Astrocyte (in vitro differentiated cells and primary cell): ENCODE data around the gene FUZ. TPM values are rescaled to one million over a fixed set of nuclear protein-coding genes. Genes with fewer than 3 reads are reported as not detected.

Experiments
- DNase-seq: peaks from one replicate; pipeline ENCODE4 v3.0.0-alpha.2; 2010; ENCODE audit warnings: low read depth
- FAIRE-seq: peaks from 2 replicates; lab custom pipeline; 2011; peaks lifted over from hg19 to GRCh38; lab: Jason Lieb, UNC
- H2AFZ ChIP-seq: 2 replicates; pipeline ENCODE4 v1.6.0; 2012; ENCODE audit warnings: low read depth, low read length, inconsistent platforms
- H3K27ac ChIP-seq: 2 replicates; pipeline ENCODE4 v1.5.1; 2011; ENCODE audit warnings: low read depth, low read length, inconsistent platforms
- H3K27me3 ChIP-seq: 2 replicates; pipeline ENCODE4 v1.6.0; 2011; ENCODE audit warnings: low read length, inconsistent platforms; ENCODE audit not compliant: insufficient read depth
- H3K36me3 ChIP-seq: 2 replicates; pipeline ENCODE4 v1.5.1; 2011; ENCODE audit warnings: low read length, inconsistent platforms; ENCODE audit not compliant: insufficient read depth
- H3K4me1 ChIP-seq: 2 replicates; pipeline ENCODE4 v1.5.1; 2011; ENCODE audit warnings: low read length, inconsistent platforms; ENCODE audit not compliant: insufficient read depth
- H3K4me2 ChIP-seq: 2 replicates; pipeline ENCODE4 v1.6.0; 2012; ENCODE audit warnings: low read length, inconsistent platforms
- H3K4me3 ChIP-seq: 2 replicates; pipeline ENCODE4 v1.5.1; 2011; ENCODE audit warnings: low read depth, mild to moderate bottlenecking, low read length, inconsistent platforms; ENCODE audit not compliant: insufficient read depth
- H3K79me2 ChIP-seq: 2 replicates; pipeline ENCODE4 v1.6.0; 2012; ENCODE audit warnings: mild to moderate bottlenecking, low read length, inconsistent platforms; ENCODE audit not compliant: insufficient read depth
- H3K9ac ChIP-seq: 2 replicates; pipeline ENCODE4 v1.6.0; 2012; ENCODE audit warnings: mild to moderate bottlenecking, low read length, inconsistent platforms
- H3K9me3 ChIP-seq: 2 replicates; pipeline ENCODE4 v1.5.1; 2012; ENCODE audit warnings: low read depth, mild to moderate bottlenecking, low read length, inconsistent platforms; ENCODE audit not compliant: insufficient read depth
- H4K20me1 ChIP-seq: 2 replicates; pipeline ENCODE4 v1.6.0; 2012; ENCODE audit warnings: low read length, inconsistent platforms; ENCODE audit not compliant: insufficient read depth
- H3K27ac Mint-ChIP-seq: one replicate; pipeline ENCODE4 v1.8.0; 2021; ENCODE audit warnings: mild to moderate bottlenecking, mixed read lengths; ENCODE audit not compliant: unreplicated experiment
- H3K27me3 Mint-ChIP-seq: one replicate; pipeline ENCODE4 v1.8.0; 2021; ENCODE audit warnings: low read depth, mixed read lengths; ENCODE audit not compliant: unreplicated experiment
- H3K36me3 Mint-ChIP-seq: one replicate; pipeline ENCODE4 v1.8.0; 2021; ENCODE audit warnings: low read depth, mixed read lengths; ENCODE audit not compliant: unreplicated experiment
- H3K4me1 Mint-ChIP-seq: one replicate; pipeline ENCODE4 v1.8.0; 2021; ENCODE audit warnings: low read depth, mixed read lengths; ENCODE audit not compliant: unreplicated experiment
- H3K4me3 Mint-ChIP-seq: one replicate; pipeline ENCODE4 v1.8.0; 2021; ENCODE audit warnings: mild to moderate bottlenecking, moderate library complexity, mixed read lengths; ENCODE audit not compliant: unreplicated experiment
- H3K9me3 Mint-ChIP-seq: one replicate; pipeline ENCODE4 v1.8.0; 2021; ENCODE audit warnings: mild to moderate bottlenecking, mixed read lengths; ENCODE audit not compliant: unreplicated experiment
- EZH2 ChIP-seq: IDR thresholded peaks from 2 replicates; pipeline ENCODE4 v1.6.1; 2012; ENCODE audit warnings: mild to moderate bottlenecking, low read length, inconsistent platforms; ENCODE audit not compliant: insufficient read depth
- total RNA-seq: library from RNA; stranded (reverse); gene quantifications from 2 replicates; pipeline ENCODE4 v1.2.1, GENCODE V29; 2021
- TF ChIP-seq, protein P1 (sequence below): IDR thresholded peaks from 2 replicates; pipeline ENCODE4 v1.5.1; 2011; ENCODE audit warnings: low read depth, mild to moderate bottlenecking, inconsistent platforms, low read length, moderate library complexity; ENCODE audit not compliant: insufficient read depth

The FUZ gene
- total RNA-seq, 1 donor from 2014 or later, result 9.8 TPM

DNA sequence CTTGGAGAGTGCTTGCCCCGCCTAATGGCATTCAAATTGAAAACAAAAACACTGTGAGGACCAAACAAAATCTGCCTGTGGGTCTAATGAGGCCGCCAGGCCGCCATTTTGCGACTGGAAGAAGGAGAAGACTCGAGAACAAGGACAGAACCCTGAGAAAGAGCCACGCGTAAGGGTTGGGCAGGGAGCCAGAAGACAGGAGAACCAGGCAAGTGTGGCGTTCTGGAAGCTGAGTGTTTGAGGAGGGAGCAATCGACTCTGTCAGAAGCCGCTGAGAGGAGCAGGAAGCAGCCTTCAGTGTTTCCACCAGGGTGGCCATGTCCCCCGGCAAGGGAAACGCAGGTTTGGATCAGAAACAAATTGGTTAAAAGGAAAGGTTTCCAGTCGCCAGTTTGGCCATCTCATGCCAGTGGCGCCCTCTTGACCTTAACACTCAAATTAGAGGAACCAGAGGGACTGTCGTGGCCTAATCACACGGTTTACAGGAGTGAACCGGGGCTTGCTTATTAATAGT lies 27.7 kb upstream of the FUZ start:
- no peaks in the 10 kb centered on the region for H3K79me2 ChIP-seq
- H3K9me3 ChIP-seq, result no peaks in the 10 kb centered on the region
- H3K27me3 ChIP-seq, result no peaks in the 10 kb centered on the region
- H3K36me3 ChIP-seq, result peaks cover 10% of the 10 kb centered on the region
- peaks cover 5% of the 10 kb centered on the region for H3K4me1 ChIP-seq
- H3K4me3 ChIP-seq, result no peak overlapping the region
- H3K9me3 Mint-ChIP-seq, result no peaks in the 10 kb centered on the region
- H3K4me1 Mint-ChIP-seq, result peaks cover 11% of the 10 kb centered on the region
- DNase-seq, result no peak
- no peak overlapping the region for H3K4me2 ChIP-seq
- peaks cover 22% of the 10 kb centered on the region for H3K36me3 Mint-ChIP-seq
- no peak overlapping the region for H3K27ac ChIP-seq
- H3K27ac Mint-ChIP-seq, result no peak overlapping the region
- no peak for TF ChIP-seq EZH2
- TF ChIP-seq, protein P1, sequence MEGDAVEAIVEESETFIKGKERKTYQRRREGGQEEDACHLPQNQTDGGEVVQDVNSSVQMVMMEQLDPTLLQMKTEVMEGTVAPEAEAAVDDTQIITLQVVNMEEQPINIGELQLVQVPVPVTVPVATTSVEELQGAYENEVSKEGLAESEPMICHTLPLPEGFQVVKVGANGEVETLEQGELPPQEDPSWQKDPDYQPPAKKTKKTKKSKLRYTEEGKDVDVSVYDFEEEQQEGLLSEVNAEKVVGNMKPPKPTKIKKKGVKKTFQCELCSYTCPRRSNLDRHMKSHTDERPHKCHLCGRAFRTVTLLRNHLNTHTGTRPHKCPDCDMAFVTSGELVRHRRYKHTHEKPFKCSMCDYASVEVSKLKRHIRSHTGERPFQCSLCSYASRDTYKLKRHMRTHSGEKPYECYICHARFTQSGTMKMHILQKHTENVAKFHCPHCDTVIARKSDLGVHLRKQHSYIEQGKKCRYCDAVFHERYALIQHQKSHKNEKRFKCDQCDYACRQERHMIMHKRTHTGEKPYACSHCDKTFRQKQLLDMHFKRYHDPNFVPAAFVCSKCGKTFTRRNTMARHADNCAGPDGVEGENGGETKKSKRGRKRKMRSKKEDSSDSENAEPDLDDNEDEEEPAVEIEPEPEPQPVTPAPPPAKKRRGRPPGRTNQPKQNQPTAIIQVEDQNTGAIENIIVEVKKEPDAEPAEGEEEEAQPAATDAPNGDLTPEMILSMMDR, result no peak
- H2AFZ ChIP-seq, result no peak overlapping the region
- H3K27me3 Mint-ChIP-seq, result no peaks in the 10 kb centered on the region
- peaks cover 11% of the 10 kb centered on the region for H4K20me1 ChIP-seq
- no peak overlapping the region for H3K9ac ChIP-seq
- no peak for FAIRE-seq
- no peak overlapping the region for H3K4me3 Mint-ChIP-seq

DNA sequence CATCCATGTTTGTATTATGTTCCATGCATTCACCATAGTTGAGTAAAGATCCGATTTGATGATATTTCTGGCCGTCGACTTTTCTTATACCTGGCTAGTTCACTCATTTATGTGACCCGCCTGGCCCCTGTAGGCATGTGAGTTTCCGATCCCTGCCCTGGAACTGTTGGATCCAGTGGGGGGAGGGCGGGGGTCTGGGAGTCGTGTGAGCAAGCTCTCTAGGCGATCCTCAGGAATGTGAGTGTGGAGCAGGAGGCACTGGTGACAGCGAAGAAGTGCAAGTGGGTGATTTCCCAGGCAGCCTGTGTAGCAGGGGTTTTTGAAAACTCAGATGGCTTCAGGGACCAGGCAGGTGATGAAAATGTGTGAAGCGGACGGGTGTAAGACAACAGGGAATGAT lies 27.2 kb upstream of the FUZ start:
- no peak overlapping the region for H3K27ac ChIP-seq
- TF ChIP-seq EZH2, result no peak
- TF ChIP-seq, protein P1, result no peak
- H3K9me3 Mint-ChIP-seq, result no peaks in the 10 kb centered on the region

DNA sequence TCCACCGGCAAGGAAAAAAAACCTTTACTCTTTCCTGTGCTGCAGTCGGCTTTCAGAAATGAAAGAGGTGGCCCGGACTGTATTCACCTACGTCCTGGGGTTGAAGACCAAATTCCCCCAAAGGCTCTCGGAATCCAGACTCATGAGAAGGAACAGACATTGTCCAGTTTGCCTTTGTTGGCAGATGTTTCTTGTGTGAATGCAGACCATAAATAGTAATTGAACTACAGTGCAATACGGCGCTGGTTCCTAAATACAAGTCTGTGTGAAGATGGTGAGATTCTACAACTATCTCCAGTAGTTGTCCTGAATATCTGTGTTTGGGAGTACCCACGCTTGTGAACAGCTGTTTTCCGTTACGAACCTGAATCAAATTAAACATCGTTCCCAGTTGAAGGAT lies 26.6 kb upstream of the FUZ start:
- H3K9me3 Mint-ChIP-seq, result no peaks in the 10 kb centered on the region
- FAIRE-seq (no peak), DNase-seq (no peak)
- Histone ChIP-seq H3K27me3 (no peaks in the 10 kb centered on the region), H3K27ac (no peak overlapping the region), H4K20me1 (peaks cover 11% of the 10 kb centered on the region), H3K9ac (no peak overlapping the region), H3K4me1 (peaks cover 5% of the 10 kb centered on the region), H3K9me3 (no peaks in the 10 kb centered on the region), H2AFZ (no peak overlapping the region), H3K36me3 (peaks cover 10% of the 10 kb centered on the region), H3K79me2 (no peaks in the 10 kb centered on the region), H3K4me3 (no peak overlapping the region), H3K4me2 (no peak overlapping the region)
- no peaks in the 10 kb centered on the region for H3K27me3 Mint-ChIP-seq
- no peak for TF ChIP-seq EZH2
- TF ChIP-seq, protein P1, result no peak
- no peak overlapping the region for H3K4me3 Mint-ChIP-seq
- peaks cover 11% of the 10 kb centered on the region for H3K4me1 Mint-ChIP-seq
- H3K36me3 Mint-ChIP-seq, result peaks cover 27% of the 10 kb centered on the region
- no peak overlapping the region for H3K27ac Mint-ChIP-seq

More for the DNA sequence above, 27.2 kb upstream of the FUZ start:
- H3K79me2 ChIP-seq, result no peaks in the 10 kb centered on the region
- H2AFZ ChIP-seq, result no peak overlapping the region
- H3K9me3 ChIP-seq, result no peaks in the 10 kb centered on the region
- no peak overlapping the region for H3K4me2 ChIP-seq
- peaks cover 11% of the 10 kb centered on the region for H4K20me1 ChIP-seq
- peaks cover 22% of the 10 kb centered on the region for H3K36me3 Mint-ChIP-seq
- H3K36me3 ChIP-seq, result peaks cover 10% of the 10 kb centered on the region
- no peaks in the 10 kb centered on the region for H3K27me3 Mint-ChIP-seq
- no peak for DNase-seq
- peaks cover 5% of the 10 kb centered on the region for H3K4me1 ChIP-seq
- H3K9ac ChIP-seq, result no peak overlapping the region
- H3K4me3 ChIP-seq, result no peak overlapping the region
- no peak overlapping the region for H3K27ac Mint-ChIP-seq
- no peak for FAIRE-seq
- H3K4me1 Mint-ChIP-seq, result peaks cover 11% of the 10 kb centered on the region
- no peaks in the 10 kb centered on the region for H3K27me3 ChIP-seq
- H3K4me3 Mint-ChIP-seq, result no peak overlapping the region
